IMR-90 (cell line): ENCODE data around the gene ZNF503. TPM values are rescaled to one million over a fixed set of nuclear protein-coding genes. Genes with fewer than 3 reads are reported as not detected.

ENCODE experiments used
- ATAC-seq: fragments of 200-7000 bp; cut with Tn5 transposase; 2 replicates; pipeline ENCODE4 v1.9.1; 2020; ENCODE audit warnings: low read depth, mild to moderate bottlenecking, moderate library complexity
- BruUV-seq: library from RNA; stranded (reverse); fragments of 400-500 nt; replicated peaks from 2 replicates; lab custom pipeline; 2021; lab: Mats Ljungman, UMichigan
- CTCF ChIA-PET: fragments of 300-600 bp; formaldehyde crosslinking; extraction: SDS; loops from one replicate; lab custom pipeline; 2021; ENCODE audit warnings: antibody characterized with exemption; lab: Yijun Ruan, JAX
- POLR2A ChIA-PET: fragments of 300-600 bp; sonication (Branson Sonifier 250); formaldehyde crosslinking; loops from one replicate; lab custom pipeline; 2022; ENCODE audit warnings: antibody characterized with exemption; ENCODE audit not compliant: unreplicated experiment; lab: Charles Lee
- DNase-seq: peaks from one replicate; pipeline ENCODE4 v3.0.0; 2013
- H2AFZ ChIP-seq: replicated peaks from 2 replicates; pipeline ENCODE3; 2013; ENCODE audit warnings: low read length, mild to moderate bottlenecking; ENCODE audit not compliant: poor library complexity
- H2AK5ac ChIP-seq: 2 replicates; pipeline ENCODE4 v1.6.1; 2013; ENCODE audit warnings: low read depth, low read length, inconsistent platforms
- H2AK9ac ChIP-seq: replicated peaks from 2 replicates; pipeline ENCODE3; 2013; ENCODE audit warnings: mild to moderate bottlenecking, low read depth, low read length, moderate library complexity; ENCODE audit not compliant: poor library complexity
- H2BK120ac ChIP-seq: 2 replicates; pipeline ENCODE4 v1.6.1; 2013; ENCODE audit warnings: low read depth, low read length, inconsistent platforms
- H2BK15ac ChIP-seq: 3 replicates; pipeline ENCODE4 v1.6.1; 2013; ENCODE audit warnings: low read depth, low read length, inconsistent platforms
- H2BK20ac ChIP-seq: 2 replicates; pipeline ENCODE4 v1.6.1; 2013; ENCODE audit warnings: low read depth, mild to moderate bottlenecking, inconsistent platforms, low read length, moderate library complexity
- H2BK5ac ChIP-seq: 2 replicates; pipeline ENCODE4 v1.6.1; 2013; ENCODE audit warnings: mild to moderate bottlenecking, low read depth, low read length, inconsistent platforms; ENCODE audit not compliant: poor library complexity, severe bottlenecking
- H3K14ac ChIP-seq: replicated peaks from 2 replicates; pipeline ENCODE4 v1.6.1; 2013; ENCODE audit warnings: low read depth, low read length, inconsistent platforms
- H3K18ac ChIP-seq: 2 replicates; pipeline ENCODE4 v1.6.1; 2013; ENCODE audit warnings: low read depth, low read length, control low read depth
- H3K23ac ChIP-seq: 2 replicates; pipeline ENCODE4 v1.6.1; 2013; ENCODE audit warnings: low read depth, low read length, inconsistent platforms
- H3K27ac ChIP-seq: 2 replicates; pipeline ENCODE4 v1.5.1; 2013; ENCODE audit warnings: mild to moderate bottlenecking, control low read depth, low read length; ENCODE audit not compliant: insufficient read depth
- H3K27me3 ChIP-seq: 2 replicates; pipeline ENCODE4 v1.6.1; 2013; ENCODE audit warnings: low read length; ENCODE audit not compliant: control insufficient read depth, insufficient read depth
- H3K36me3 ChIP-seq: 2 replicates; pipeline ENCODE4 v1.6.1; 2013; ENCODE audit warnings: low read length, mixed read lengths; ENCODE audit not compliant: control insufficient read depth, insufficient read depth
- H3K4ac ChIP-seq: 2 replicates; pipeline ENCODE4 v1.6.1; 2013; ENCODE audit warnings: low read depth, low read length, inconsistent platforms
- H3K4me1 ChIP-seq: 2 replicates; pipeline ENCODE4 v1.6.1; 2013; ENCODE audit warnings: low read length, mixed read lengths; ENCODE audit not compliant: control insufficient read depth, insufficient read depth
- H3K4me2 ChIP-seq: 2 replicates; pipeline ENCODE4 v1.6.1; 2013; ENCODE audit warnings: low read depth, mild to moderate bottlenecking, control low read depth, low read length, moderate library complexity
- H3K4me3 ChIP-seq: 2 replicates; pipeline ENCODE4 v1.5.1; 2013; ENCODE audit warnings: low read depth, mild to moderate bottlenecking, control low read depth, low read length, moderate library complexity; ENCODE audit not compliant: insufficient read depth
- H3K56ac ChIP-seq: 2 replicates; pipeline ENCODE4 v1.6.1; 2013; ENCODE audit warnings: low read length, inconsistent platforms; ENCODE audit not compliant: insufficient read depth; ENCODE audit errors: extremely low read depth
- H3K79me1 ChIP-seq, 2 experiments: 2 replicates each; pipeline ENCODE4 v1.6.1; 2013; ENCODE audit warnings: low read length in 2 of 2, inconsistent platforms in 1 of 2, low read depth in 1 of 2
- H3K9ac ChIP-seq: 2 replicates; pipeline ENCODE4 v1.6.1; 2013; ENCODE audit warnings: low read depth, low read length, control low read depth
- H3K9me1 ChIP-seq: 2 replicates; pipeline ENCODE4 v1.6.1; 2013; ENCODE audit warnings: low read length, inconsistent platforms; ENCODE audit not compliant: insufficient read depth
- H3K9me3 ChIP-seq: 2 replicates; pipeline ENCODE4 v1.6.1; 2013; ENCODE audit warnings: low read length; ENCODE audit not compliant: control insufficient read depth, insufficient read depth
- H4K20me1 ChIP-seq: 2 replicates; pipeline ENCODE4 v1.6.1; 2013; ENCODE audit warnings: low read length, inconsistent platforms; ENCODE audit not compliant: insufficient read depth
- H4K5ac ChIP-seq: 2 replicates; pipeline ENCODE4 v1.6.1; 2013; ENCODE audit warnings: mild to moderate bottlenecking, low read depth, low read length, control low read depth
- H4K8ac ChIP-seq, 2 experiments: 2 replicates each; pipeline ENCODE4 v1.6.1; 2013; ENCODE audit warnings: low read depth in 2 of 2, low read length in 2 of 2, control low read depth in 1 of 2, inconsistent platforms in 1 of 2
- H4K91ac ChIP-seq: 2 replicates; pipeline ENCODE4 v1.6.1; 2013; ENCODE audit warnings: low read depth, low read length, inconsistent platforms; ENCODE audit not compliant: insufficient read depth
- BHLHE40 ChIP-seq: fragments of 150-350 bp; IDR thresholded peaks from 2 replicates; pipeline ENCODE4 v1.6.1; 2016; ENCODE audit warnings: mild to moderate bottlenecking, low read depth, low read length
- CEBPB ChIP-seq: IDR thresholded peaks from 2 replicates; pipeline ENCODE4 v1.6.1; 2012; ENCODE audit warnings: low read depth, low read length, improper control_type of control experiment
- POLR2A ChIP-seq: IDR thresholded peaks from 2 replicates; pipeline ENCODE4 v1.6.1; 2012; ENCODE audit warnings: mild to moderate bottlenecking, low read depth, low read length
- RFX5 ChIP-seq: IDR thresholded peaks from 2 replicates; pipeline ENCODE4 v1.8.0; 2012; ENCODE audit warnings: low read depth, mild to moderate bottlenecking, low read length, moderate library complexity
- SMC3 ChIP-seq: fragments of 150-350 bp; IDR thresholded peaks from 2 replicates; pipeline ENCODE4 v1.6.1; 2016; ENCODE audit warnings: low read depth, mild to moderate bottlenecking, antibody characterized with exemption, low read length, moderate library complexity
- whole genome bisulfite sequencing, 2 experiments: methylation state at CpG; one replicate each; pipeline versions ENCODE4 v1.1.5 to v1.1.7; 2013; ENCODE audit warnings: missing lambda C conversion rate in 2 of 2; ENCODE audit not compliant: insufficient read length in 1 of 2; ENCODE audit errors: extremely low coverage in 2 of 2; 5-methylcytosine and 5-hydroxymethylcytosine counted together
- dilution Hi-C: fragments of 300-500 bp; cut with HindIII; formaldehyde crosslinking; loops from one replicate; pipeline ENCODE4 v1.14.3; 2018; ENCODE audit warnings: low sequenced_read_pairs; ENCODE audit not compliant: unreplicated experiment
- in situ Hi-C: fragments of 300-500 bp; cut with MboI; formaldehyde crosslinking; loops from 3 replicates; pipeline ENCODE4 v1.14.3; 2019; ENCODE audit warnings: low sequenced_read_pairs, inconsistent platforms, mixed read lengths
- intact Hi-C: fragments of 100-400 bp; cut with micrococcal nuclease; formaldehyde crosslinking; loops from 2 replicates; pipeline ENCODE4 v1.10.0; 2022
- polyA plus RNA-seq, 3 experiments: library from polyadenylated mRNA; depleted of rRNA; stranded (reverse); fragments of >200 nt; gene quantifications; 2 replicates each; pipeline ENCODE4 v1.2.3, GENCODE V29; 2012; ENCODE audit warnings: low replicate concordance in 1 of 3
- total RNA-seq: library from RNA; depleted of rRNA; stranded (reverse); fragments of >200 nt; gene quantifications from 2 replicates; pipeline ENCODE4 v1.2.3, GENCODE V29; 2012
- TF ChIP-seq, protein P1 (sequence below): fragments of 150-350 bp; IDR thresholded peaks from 2 replicates; pipeline ENCODE4 v1.6.1; 2017; ENCODE audit warnings: mild to moderate bottlenecking, antibody characterized with exemption, low read length, low read depth

Gene ZNF503
- total and polyA plus RNA-seq, 2 of the 4 experiments (the other 2 are of a cell fraction) = 0.36 to 5.8 TPM

- POLR2A ChIA-PET = no interaction called here
- no peak overlapping the region for H3K4me3 ChIP-seq
- H3K9me3 ChIP-seq = peaks cover 8% of the 10 kb centered on the region
- H4K5ac ChIP-seq = no peak overlapping the region
- H3K18ac ChIP-seq = no peak overlapping the region
- TF ChIP-seq BHLHE40 = no peak
- no peak for TF ChIP-seq POLR2A
- TF ChIP-seq, protein P1, sequence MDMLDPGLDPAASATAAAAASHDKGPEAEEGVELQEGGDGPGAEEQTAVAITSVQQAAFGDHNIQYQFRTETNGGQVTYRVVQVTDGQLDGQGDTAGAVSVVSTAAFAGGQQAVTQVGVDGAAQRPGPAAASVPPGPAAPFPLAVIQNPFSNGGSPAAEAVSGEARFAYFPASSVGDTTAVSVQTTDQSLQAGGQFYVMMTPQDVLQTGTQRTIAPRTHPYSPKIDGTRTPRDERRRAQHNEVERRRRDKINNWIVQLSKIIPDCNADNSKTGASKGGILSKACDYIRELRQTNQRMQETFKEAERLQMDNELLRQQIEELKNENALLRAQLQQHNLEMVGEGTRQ = no peak
- TF ChIP-seq RFX5 = no peak
- TF ChIP-seq SMC3 = no peak
- no peak for TF ChIP-seq CEBPB
- H4K20me1 ChIP-seq = no peaks in the 10 kb centered on the region
- no peak overlapping the region for H3K23ac ChIP-seq
- no peak overlapping the region for H2AK9ac ChIP-seq
- intact Hi-C loops (no loop called here), in situ Hi-C loops (no loop called here), dilution Hi-C loops (no loop called here)
- no peak overlapping the region for H2BK5ac ChIP-seq
- H3K4me2 ChIP-seq = no peak overlapping the region
- ATAC-seq (no peak), DNase-seq (no peak)
- no peak overlapping the region for H3K56ac ChIP-seq
- no peaks in the 10 kb centered on the region for H3K9me1 ChIP-seq
- no peak overlapping the region for H2BK120ac ChIP-seq
- H2BK15ac ChIP-seq = no peak overlapping the region
- CTCF ChIA-PET = no interaction called here
- no peak overlapping the region for H3K9ac ChIP-seq
- H4K91ac ChIP-seq = no peak overlapping the region
- H3K36me3 ChIP-seq = no peaks in the 10 kb centered on the region
- no peak overlapping the region for H2AFZ ChIP-seq
- H4K8ac ChIP-seq = no peak overlapping the region
- no TSS peak for BruUV-seq
- H3K4ac ChIP-seq = no peak overlapping the region
- H3K4me1 ChIP-seq = no peaks in the 10 kb centered on the region
- H3K27me3 ChIP-seq = peaks cover 6% of the 10 kb centered on the region; the same call in 1 of the 2 replicates
- WGBS, 2 experiments = no CpG with 5 or more reads among the region's 2 CpGs
- H3K27ac ChIP-seq = no peak overlapping the region
- no peaks in the 10 kb centered on the region for H3K79me1 ChIP-seq
- no peak overlapping the region for H2AK5ac ChIP-seq
- no peak overlapping the region for H2BK20ac ChIP-seq
- H3K14ac ChIP-seq = no peak overlapping the region
These were observed 41.8 kb upstream of the ZNF503 start for GRCh38 chr10:75443362-75443761.
